Measurements from ENCODE around the gene SCLT1.

SCLT1 gene

DNA sequence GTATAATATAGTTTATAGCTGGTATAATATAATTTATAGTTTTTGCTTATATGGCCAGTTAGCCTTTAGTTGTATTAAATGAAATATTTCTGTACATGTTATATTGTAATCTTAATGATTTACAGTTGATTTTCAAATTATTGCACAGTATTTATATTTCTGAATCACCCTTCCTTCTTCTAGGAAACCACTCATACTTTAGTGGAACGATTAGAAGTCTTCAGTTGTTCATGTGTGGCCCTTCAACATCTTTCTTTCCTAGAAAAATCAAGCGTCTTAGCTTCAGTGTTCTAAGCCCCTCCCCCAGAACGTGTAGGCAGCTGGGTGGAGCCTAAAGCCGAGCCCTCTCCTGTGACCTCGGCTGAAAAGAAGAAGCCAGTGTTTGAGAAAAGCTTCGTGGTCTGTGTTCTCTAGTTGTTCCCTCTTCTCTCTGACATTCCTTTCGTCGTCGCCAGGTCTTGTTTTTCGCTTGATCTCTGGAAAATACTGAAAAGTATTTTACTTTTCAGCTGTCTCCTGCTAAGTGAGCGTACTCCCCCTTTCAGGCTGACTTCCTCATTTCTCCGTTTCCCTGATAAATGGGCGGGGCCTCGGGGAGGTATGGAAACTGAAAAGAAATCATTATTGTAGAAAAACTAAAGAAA is 2.6 kb upstream of the SCLT1 start, which contains the start of gene C4orf33:
TSS of gene C4orf33 (plus strand) at position 342 of the 644 bp plus-strand sequence. CDS start 6,459 bp downstream, outside the sequence.
- no peak for TF ChIP-seq TAF1 (IDR thresholded peaks at IDR 0.05; ENCODE audit: borderline replicate concordance, insufficient read depth, low read length)
- TF ChIP-seq POLR2AphosphoS5 (IDR thresholded peaks at IDR 0.05; ENCODE audit: low read depth, low read length), result peak; percentile 45; the same call in 1 of the 2 replicates
- TF ChIP-seq SIN3A (IDR thresholded peaks at IDR 0.05; ENCODE audit: borderline replicate concordance, insufficient read depth, low read length), result no peak

DNA sequence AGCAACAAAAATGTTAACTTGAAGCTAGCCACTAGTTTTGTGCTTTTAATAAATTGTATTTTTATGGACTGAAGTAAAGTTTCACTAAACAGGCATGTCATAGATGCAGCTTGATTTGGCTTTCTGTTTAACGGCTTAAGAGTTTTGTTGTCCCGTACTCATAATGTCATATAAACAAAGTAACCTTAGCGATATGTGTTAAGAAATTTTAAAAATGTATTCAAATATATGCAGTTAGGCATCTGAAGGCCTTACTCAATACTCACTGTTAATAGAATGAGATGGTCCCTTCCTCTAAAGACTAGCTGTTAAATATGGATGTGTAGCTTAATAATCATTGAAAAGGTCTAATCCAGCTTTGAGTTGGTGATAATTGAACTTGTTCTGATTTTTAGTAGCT is 1.0 kb upstream of the SCLT1 start:
- TF ChIP-seq, protein P1, sequence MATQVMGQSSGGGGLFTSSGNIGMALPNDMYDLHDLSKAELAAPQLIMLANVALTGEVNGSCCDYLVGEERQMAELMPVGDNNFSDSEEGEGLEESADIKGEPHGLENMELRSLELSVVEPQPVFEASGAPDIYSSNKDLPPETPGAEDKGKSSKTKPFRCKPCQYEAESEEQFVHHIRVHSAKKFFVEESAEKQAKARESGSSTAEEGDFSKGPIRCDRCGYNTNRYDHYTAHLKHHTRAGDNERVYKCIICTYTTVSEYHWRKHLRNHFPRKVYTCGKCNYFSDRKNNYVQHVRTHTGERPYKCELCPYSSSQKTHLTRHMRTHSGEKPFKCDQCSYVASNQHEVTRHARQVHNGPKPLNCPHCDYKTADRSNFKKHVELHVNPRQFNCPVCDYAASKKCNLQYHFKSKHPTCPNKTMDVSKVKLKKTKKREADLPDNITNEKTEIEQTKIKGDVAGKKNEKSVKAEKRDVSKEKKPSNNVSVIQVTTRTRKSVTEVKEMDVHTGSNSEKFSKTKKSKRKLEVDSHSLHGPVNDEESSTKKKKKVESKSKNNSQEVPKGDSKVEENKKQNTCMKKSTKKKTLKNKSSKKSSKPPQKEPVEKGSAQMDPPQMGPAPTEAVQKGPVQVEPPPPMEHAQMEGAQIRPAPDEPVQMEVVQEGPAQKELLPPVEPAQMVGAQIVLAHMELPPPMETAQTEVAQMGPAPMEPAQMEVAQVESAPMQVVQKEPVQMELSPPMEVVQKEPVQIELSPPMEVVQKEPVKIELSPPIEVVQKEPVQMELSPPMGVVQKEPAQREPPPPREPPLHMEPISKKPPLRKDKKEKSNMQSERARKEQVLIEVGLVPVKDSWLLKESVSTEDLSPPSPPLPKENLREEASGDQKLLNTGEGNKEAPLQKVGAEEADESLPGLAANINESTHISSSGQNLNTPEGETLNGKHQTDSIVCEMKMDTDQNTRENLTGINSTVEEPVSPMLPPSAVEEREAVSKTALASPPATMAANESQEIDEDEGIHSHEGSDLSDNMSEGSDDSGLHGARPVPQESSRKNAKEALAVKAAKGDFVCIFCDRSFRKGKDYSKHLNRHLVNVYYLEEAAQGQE (IDR thresholded peaks at IDR 0.05; ENCODE audit: insufficient read depth in 1 of 2, low read depth in 2 of 2, low read length in 2 of 2), result no peak
- TF ChIP-seq SIN3A (IDR thresholded peaks at IDR 0.05; ENCODE audit: borderline replicate concordance, insufficient read depth, low read length), result no peak
- no peak for TF ChIP-seq FOXP2 (optimal IDR thresholded peaks at IDR 0.05; ENCODE audit: borderline replicate concordance, extremely low read depth, extremely low read length, insufficient read depth)
- no peak for TF ChIP-seq POLR2AphosphoS5 (IDR thresholded peaks at IDR 0.05; ENCODE audit: low read depth, low read length)
- no peak for TF ChIP-seq TAF1 (IDR thresholded peaks at IDR 0.05; ENCODE audit: borderline replicate concordance, insufficient read depth, low read length)

DNA sequence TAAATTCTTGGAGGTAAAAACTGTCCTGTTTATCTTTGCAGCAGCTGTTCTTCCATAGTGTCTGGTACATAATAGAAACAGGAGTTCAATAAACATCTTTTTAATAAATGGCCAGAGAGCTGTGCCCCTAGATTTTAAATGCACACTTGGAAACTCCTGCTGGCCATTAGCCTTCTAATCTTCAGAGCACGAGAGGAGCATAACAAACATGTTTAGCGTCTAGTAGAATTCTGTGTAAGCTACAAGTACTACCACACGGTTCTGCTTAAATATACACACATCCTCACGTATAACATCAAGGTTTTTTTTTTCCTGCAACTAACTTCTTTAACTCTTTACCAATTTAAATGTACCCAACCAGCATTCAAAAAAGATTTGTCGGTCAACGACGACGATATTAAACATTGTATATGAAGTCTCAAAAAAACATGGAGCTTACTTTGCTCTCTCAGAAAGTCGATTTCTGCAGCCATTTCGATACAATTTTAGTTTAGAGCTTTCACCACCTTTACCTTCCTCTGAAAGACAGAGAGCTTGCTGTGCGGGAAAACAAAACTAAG is 628 bp downstream of the SCLT1 start:
- TF ChIP-seq SIN3A (IDR thresholded peaks at IDR 0.05; ENCODE audit: borderline replicate concordance, insufficient read depth, low read length) (no peak), TAF1 (IDR thresholded peaks at IDR 0.05; ENCODE audit: borderline replicate concordance, insufficient read depth, low read length) (no peak), POLR2AphosphoS5 (IDR thresholded peaks at IDR 0.05; ENCODE audit: low read depth, low read length) (no peak), FOXP2 (optimal IDR thresholded peaks at IDR 0.05; ENCODE audit: borderline replicate concordance, extremely low read depth, extremely low read length, insufficient read depth) (no peak)
- TF ChIP-seq, protein P1 (IDR thresholded peaks at IDR 0.05; ENCODE audit: insufficient read depth in 1 of 2, low read depth in 2 of 2, low read length in 2 of 2), result no peak

DNA sequence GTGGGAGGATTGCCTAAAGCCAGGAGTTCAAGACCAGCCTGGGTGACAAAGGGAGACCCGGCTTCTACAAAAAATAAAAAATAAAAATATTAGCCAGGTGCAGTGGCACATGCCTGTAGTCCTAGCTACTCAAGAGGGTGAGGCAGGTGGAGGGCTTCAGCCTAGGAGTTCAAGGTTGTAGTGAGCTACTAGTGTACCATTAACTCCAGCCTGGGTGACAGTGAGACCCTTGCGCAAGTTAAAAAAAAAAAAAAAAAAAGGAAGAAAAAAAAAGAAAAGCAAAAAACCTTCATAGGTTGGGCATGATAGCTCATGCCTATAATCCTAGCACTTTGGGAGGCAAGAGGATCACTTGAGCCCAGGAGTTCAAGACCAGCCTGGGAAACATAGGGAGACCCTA is 5.8 kb downstream of the SCLT1 start:
- TF ChIP-seq, protein P1 (IDR thresholded peaks at IDR 0.05; ENCODE audit: insufficient read depth in 1 of 2, low read depth in 2 of 2, low read length in 2 of 2), result no peak
- TF ChIP-seq FOXP2 (optimal IDR thresholded peaks at IDR 0.05; ENCODE audit: borderline replicate concordance, extremely low read depth, extremely low read length, insufficient read depth), result no peak

DNA sequence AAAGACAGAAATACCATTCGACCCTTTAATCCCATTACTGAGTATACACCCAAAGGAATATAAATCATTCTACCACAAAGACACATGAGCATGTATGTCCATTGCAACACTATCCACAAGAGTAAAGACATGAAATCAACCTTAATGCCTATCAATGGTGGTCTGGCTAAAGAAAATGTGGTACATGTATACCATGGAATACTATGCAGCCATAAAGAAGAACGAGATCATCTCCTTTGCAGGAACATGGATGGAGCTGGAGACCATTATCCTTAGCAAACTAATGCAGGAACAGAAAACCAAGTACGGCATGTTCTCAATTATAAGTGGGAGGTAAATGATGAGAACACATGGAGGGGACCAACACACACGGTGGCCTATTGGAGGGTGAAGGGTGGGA is 7.9 kb downstream of the SCLT1 start:
- TF ChIP-seq SIN3A (IDR thresholded peaks at IDR 0.05; ENCODE audit: borderline replicate concordance, insufficient read depth, low read length) (no peak), POLR2AphosphoS5 (IDR thresholded peaks at IDR 0.05; ENCODE audit: low read depth, low read length) (no peak)
- TF ChIP-seq, protein P1 (IDR thresholded peaks at IDR 0.05; ENCODE audit: insufficient read depth in 1 of 2, low read depth in 2 of 2, low read length in 2 of 2), result no peak
